AG04449 (cell line): ENCODE results near the gene TMED8.
A peak's percentile ranks its signal among the peaks of the same experiment; 100 is the strongest.

Experiments used
- CTCF ChIA-PET: fragments of 350-600 bp; formaldehyde crosslinking; extraction: SDS; loops from one replicate; lab custom pipeline; 2021; ENCODE audit warnings: antibody characterized with exemption; lab: Yijun Ruan, JAX
- POLR2A ChIA-PET: fragments of 400-600, 350-600 bp; formaldehyde crosslinking; extraction: SDS; loops from one replicate; lab custom pipeline; 2020; ENCODE audit warnings: antibody characterized with exemption, inconsistent platforms; lab: Yijun Ruan, JAX
- DNase-seq: peaks from one replicate; pipeline ENCODE4 v3.0.0-alpha.2; 2010; ENCODE audit warnings: low read depth, low spot score
- H3K4me3 ChIP-seq: 2 replicates; pipeline ENCODE4 v1.5.1; 2011; ENCODE audit warnings: low read depth, mild to moderate bottlenecking, control low read depth, low read length
- CTCF ChIP-seq: IDR thresholded peaks from one replicate; pipeline ENCODE4 v1.5.1; 2011; ENCODE audit warnings: mild to moderate bottlenecking, moderate library complexity, low read length, control low read depth, inconsistent platforms; ENCODE audit not compliant: insufficient read depth; ENCODE audit errors: missing control alignments

The TMED8 gene

DNA sequence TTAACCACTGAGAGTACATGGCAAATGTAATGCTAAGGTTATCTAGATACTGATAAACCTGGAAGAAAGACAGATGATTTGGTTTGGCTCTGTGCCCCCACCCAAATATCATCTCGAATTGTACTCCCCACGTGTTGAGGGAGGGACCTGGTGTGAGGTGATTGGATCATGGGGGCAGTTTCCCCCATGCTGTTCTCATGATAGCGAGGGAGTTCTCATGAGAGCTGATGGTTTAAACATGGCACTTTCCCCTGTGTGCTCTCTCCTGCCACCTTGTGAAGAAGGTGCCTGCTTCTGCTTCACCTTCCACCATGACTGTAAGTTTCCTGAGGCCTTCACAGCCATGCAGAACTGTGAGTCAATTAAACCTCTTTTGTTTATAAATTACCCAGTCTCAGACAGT is 32.2 kb upstream of the TMED8 start:
- no peak for DNase-seq
- ChIA-PET CTCF (interaction anchor here (1.3 kb wide), 1 partner anchor 38 kb away, joined by 3 read pairs; no protein-coding TSS in a partner anchor), POLR2A (no interaction called here)
- TF ChIP-seq CTCF = peak; percentile 5
- H3K4me3 ChIP-seq = no peak overlapping the region

DNA sequence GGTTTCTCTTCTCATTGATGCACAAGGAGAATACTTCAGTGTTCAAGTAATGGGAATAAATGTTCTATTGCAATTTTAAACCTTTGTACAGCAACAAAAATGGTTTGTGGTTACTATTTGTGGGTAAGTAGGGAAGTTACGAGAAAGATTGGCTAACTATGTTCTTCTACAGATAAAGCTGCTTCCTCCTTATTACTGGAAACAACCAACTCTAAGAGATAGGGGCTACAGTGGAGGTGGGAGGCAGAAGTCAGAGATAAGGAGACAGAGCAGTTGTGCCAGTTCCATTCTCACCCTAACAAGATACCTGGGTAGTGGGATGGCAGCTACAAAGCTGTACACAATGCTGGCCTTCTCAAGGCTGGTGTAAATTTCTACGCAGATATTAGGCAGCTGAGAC is 30.3 kb upstream of the TMED8 start:
- no peak for DNase-seq
- no peak overlapping the region for H3K4me3 ChIP-seq
- ChIA-PET CTCF (interaction anchor here (1.0 kb wide), 2 partner anchors 9 to 109 kb away, joined by 3 read pairs; no protein-coding TSS in a partner anchor), POLR2A (no interaction called here)
- TF ChIP-seq CTCF = no peak

- CTCF ChIA-PET = interaction anchor here (1.0 kb wide), 1 partner anchor 108 kb away, joined by 3 read pairs; no protein-coding TSS in a partner anchor
Observed at GRCh38 chr14:77406718-77407117, 29.8 kb upstream of the TMED8 start.

DNA sequence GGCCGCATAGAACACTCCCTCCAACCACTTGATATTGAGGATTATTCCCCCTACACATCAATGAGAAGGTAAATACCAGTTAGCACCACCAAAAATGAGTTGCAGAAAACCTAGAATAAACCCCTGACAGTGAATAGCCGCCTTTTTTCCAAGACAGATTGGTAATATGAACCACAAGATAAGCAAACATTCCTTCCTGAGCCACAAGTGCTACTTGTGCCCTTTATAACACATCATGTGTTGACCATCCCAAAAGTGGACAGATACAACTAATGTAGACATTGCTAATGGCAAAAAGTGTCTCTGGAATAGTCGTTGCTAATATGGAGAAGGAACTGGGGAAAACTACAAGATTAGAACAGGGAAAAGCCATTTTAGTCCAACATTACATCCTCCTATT is 29.2 kb upstream of the TMED8 start:
- POLR2A ChIA-PET = no interaction called here
- DNase-seq = no peak
- no peak for TF ChIP-seq CTCF
- CTCF ChIA-PET = interaction anchor here (1.0 kb wide), 1 partner anchor 107 kb away, joined by 3 read pairs; no protein-coding TSS in a partner anchor
- H3K4me3 ChIP-seq = no peak overlapping the region

More at GRCh38 chr14:77406718-77407117, 29.8 kb upstream of the TMED8 start:
- TF ChIP-seq CTCF = no peak
- POLR2A ChIA-PET = no interaction called here
- DNase-seq = no peak
- no peak overlapping the region for H3K4me3 ChIP-seq

GRCh38 chr14:77403768-77404167 is 26.9 kb upstream of the TMED8 start:
- no peak overlapping the region for H3K4me3 ChIP-seq
- DNase-seq = no peak
- no peak for TF ChIP-seq CTCF
- POLR2A ChIA-PET = no interaction called here
- CTCF ChIA-PET = no interaction called here

DNA sequence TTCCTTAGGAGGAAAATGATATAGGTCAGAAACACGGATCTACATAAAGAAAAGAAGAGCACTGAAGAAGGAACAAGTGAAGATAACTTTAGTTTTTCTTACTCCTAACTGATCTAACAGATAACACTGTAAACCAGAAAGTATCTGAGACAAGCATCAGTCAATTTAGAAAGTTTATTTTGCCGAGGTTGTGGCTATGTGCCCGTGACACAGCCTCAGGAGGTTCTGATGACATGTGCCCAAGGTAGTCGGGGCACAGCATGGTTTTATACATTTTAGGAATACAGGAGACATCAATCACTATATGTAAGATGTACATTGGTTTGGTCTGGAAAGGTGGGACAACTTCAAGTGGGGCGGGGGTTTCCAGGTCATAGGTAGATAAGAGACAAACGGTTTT is 23.3 kb upstream of the TMED8 start:
- POLR2A ChIA-PET = no interaction called here
- no peak for TF ChIP-seq CTCF
- CTCF ChIA-PET = no interaction called here
- no peak for DNase-seq
- H3K4me3 ChIP-seq = no peak overlapping the region
